NCI-H82 treated with DMSO at 0.1 percent for 48 hours (cell line): ENCODE results near the gene KRTAP9-2.
"Not testable (repeated sequence)": the region's sequence is repeated elsewhere in the genome, so short reads cannot be mapped to it uniquely, and the experiment has no call there.

Experiments used
- DNase-seq: peaks from one replicate; lab custom pipeline; 2025; ENCODE audit not compliant: unreplicated experiment; lab: John Stamatoyannopoulos, UW

KRTAP9-2 gene

GRCh38 chr17:41232399-41233105 is 6.1 kb downstream of the KRTAP9-2 start, which contains the start of gene KRTAP9-3:
TSS of gene KRTAP9-3 (plus strand) at chr17:41232449. CDS start at chr17:41232502, 53 bp downstream.
- not testable (repeated sequence) for DNase-seq

GRCh38 chr17:41237116-41237515 is 10.7 kb downstream of the KRTAP9-2 start:
- DNase-seq = not testable (repeated sequence)

GRCh38 chr17:41237949-41238437 is 11.5 kb downstream of the KRTAP9-2 start, which contains the start of gene KRTAP9-8:
TSS of gene KRTAP9-8 (plus strand) at chr17:41237999. CDS start at chr17:41238052, 53 bp downstream.
- DNase-seq = not testable (repeated sequence)

GRCh38 chr17:41246995-41247787 is 20.7 kb downstream of the KRTAP9-2 start:
- DNase-seq = not testable (repeated sequence)

- not testable (repeated sequence) for DNase-seq
Measured at GRCh38 chr17:41249637-41250240, 23.3 kb downstream of the KRTAP9-2 start, which contains the start of gene KRTAP9-4. TSS of gene KRTAP9-4 (plus strand) at chr17:41249687. CDS start at chr17:41249721, 34 bp downstream.

GRCh38 chr17:41251261-41251660 is 24.8 kb downstream of the KRTAP9-2 start:
- no peak for DNase-seq

- no peak for DNase-seq
Measured at GRCh38 chr17:41254861-41255260, 28.4 kb downstream of the KRTAP9-2 start.

GRCh38 chr17:41255381-41256290 is 29.2 kb downstream of the KRTAP9-2 start, which contains the start of gene KRTAP9-9:
TSS of gene KRTAP9-9 (plus strand) at chr17:41255384.
- not testable (repeated sequence) for DNase-seq

GRCh38 chr17:41256291-41256685 is 29.8 kb downstream of the KRTAP9-2 start:
- DNase-seq = no peak

GRCh38 chr17:41258406-41258805 is 32.0 kb downstream of the KRTAP9-2 start:
- no peak for DNase-seq

- DNase-seq = no peak
Measured at GRCh38 chr17:41263212-41263611, 36.8 kb downstream of the KRTAP9-2 start.

GRCh38 chr17:41264599-41264998 is 38.2 kb downstream of the KRTAP9-2 start:
- DNase-seq = no peak

- DNase-seq = no peak
Measured at GRCh38 chr17:41265078-41265477, 38.6 kb downstream of the KRTAP9-2 start, which contains the start of gene KRTAP9-6. TSS of gene KRTAP9-6 (plus strand) at chr17:41265378. CDS start at chr17:41265378, 0 bp downstream.

GRCh38 chr17:41267711-41268110 is 41.3 kb downstream of the KRTAP9-2 start:
- DNase-seq = no peak

GRCh38 chr17:41271323-41271722 is 44.9 kb downstream of the KRTAP9-2 start:
- DNase-seq = not testable (repeated sequence)

GRCh38 chr17:41271858-41272257 is 45.4 kb downstream of the KRTAP9-2 start:
- DNase-seq = no peak

GRCh38 chr17:41275648-41276190 is 49.3 kb downstream of the KRTAP9-2 start, which contains the start of gene KRTAP9-7:
TSS of gene KRTAP9-7 (plus strand) at chr17:41275698. CDS start at chr17:41275698, 0 bp downstream.
- not testable (repeated sequence) for DNase-seq
